Heart left ventricle (tissue), 16 donors: ENCODE results near the gene LAMTOR2. TPM values are rescaled to one million over a fixed set of nuclear protein-coding genes. Genes with fewer than 3 reads are reported as not detected.

ENCODE experiments used
- ATAC-seq, 4 donors: fragments of 200-7000 bp; cut with Tn5 transposase; one replicate each; pipeline ENCODE4 v1.9.1; 2020 to 2022; ENCODE audit warnings: moderate library complexity in 4 of 4, mild to moderate bottlenecking in 3 of 4, moderate number of reproducible peaks in 1 of 4
- DNase-seq, 5 donors: peaks; one replicate each; pipeline ENCODE4 v3.0.0-alpha.2; 2020
- H3K27ac ChIP-seq, 12 donors: fragments of 200-600 bp; sonication (generic) in 4 of 12; one replicate each; pipeline versions ENCODE4 v1.5.0 to v1.8.0; 2016 to 2022; ENCODE audit warnings: mild to moderate bottlenecking in 2 of 12
- H3K27me3 ChIP-seq, 9 donors: fragments of 200-600 bp; sonication (generic) in 2 of 9; one replicate each; pipeline versions ENCODE4 v1.5.1 to v1.8.0; 2016 to 2022; ENCODE audit warnings: mild to moderate bottlenecking in 3 of 9
- H3K36me3 ChIP-seq, 9 donors: fragments of 200-600 bp; sonication (generic) in 2 of 9; one replicate each; pipeline versions ENCODE4 v1.5.0 to v1.8.0; 2018 to 2022; ENCODE audit warnings: mild to moderate bottlenecking in 2 of 9
- H3K4me1 ChIP-seq, 12 donors: fragments of 200-600 bp; sonication (generic) in 4 of 12; one replicate each; pipeline versions ENCODE4 v1.5.0 to v1.8.0; 2016 to 2022; ENCODE audit warnings: mild to moderate bottlenecking in 3 of 12
- H3K4me3 ChIP-seq, 12 donors: fragments of 200-600 bp; sonication (generic) in 4 of 12; one replicate each; pipeline versions ENCODE4 v1.5.0 to v1.8.0; 2017 to 2022; ENCODE audit warnings: mild to moderate bottlenecking in 9 of 12, moderate library complexity in 4 of 12
- H3K9me3 ChIP-seq, 12 donors: fragments of 200-600 bp; sonication (generic) in 4 of 12; one replicate each; pipeline versions ENCODE4 v1.5.0 to v1.8.0; 2016 to 2022; ENCODE audit warnings: mild to moderate bottlenecking in 1 of 12
- POLR2A ChIP-seq, 2 donors: fragments of 450-650 bp; IDR thresholded peaks; one replicate each; pipeline ENCODE4 v1.6.1; 2017; ENCODE audit warnings: antibody characterized with exemption in 2 of 2, mild to moderate bottlenecking in 2 of 2, moderate library complexity in 2 of 2
- WGBS, 4 donors: extraction: QIAGEN DNeasy Blood & Tissue Kit in 2 of 4; methylation state at CpG; one replicate each; pipeline versions ENCODE4 v1.1.5 to v1.1.7; 2013 to 2018; 5-methylcytosine and 5-hydroxymethylcytosine counted together
- intact Hi-C, 10 donors: fragments of 100-400 bp; cut with DNase I; formaldehyde crosslinking; loops; one replicate each; pipeline versions ENCODE4 v1.11.1 to v1.14.2; 2022
- polyA plus RNA-seq, 2 donors: library from polyadenylated mRNA; stranded (reverse); fragments of 200-250 nt; gene quantifications; one replicate each; pipeline ENCODE4 v1.2.3, GENCODE V29; 2013
- total RNA-seq, 9 donors: library from RNA; depleted of rRNA in 2 of 9; stranded (reverse); fragments of >200 nt in 2 of 9; fragmentation: NEBNext Ultra II Directional in 3 of 9; extraction: Animal tissue kit (Norgen Biotek cat#: 25700) in 3 of 9; gene quantifications; one replicate each; pipeline versions ENCODE4 v1.1.0 to v1.2.4, GENCODE V29; 2016 to 2023
- TF ChIP-seq, protein P1 (sequence below), 12 donors: fragments of 200-600 bp; sonication (generic) in 4 of 12; IDR thresholded peaks; one replicate each; pipeline versions ENCODE4 v1.5.0 to v1.8.0; 2018 to 2022; ENCODE audit warnings: antibody characterized with exemption in 12 of 12, mild to moderate bottlenecking in 5 of 12
- donor health status: ischemic (EF 13 %, LVEDD 7.1; RV severe dilation, severe dysfunction).
- donor health status: healthy with polysubstance abuse.
- donor health status: DM: no; HTN: yes; CAD: no.
- donor health status: DM: no; HTN: no; CAD: no.
- donor health status: ischemic (EF 25% LVEDD 6.9; RV normal size, moderate dysfunction).
- donor health status: ischemic (EF 25% LVEDD 5.7; RV mildly dilated, moderate dysfunction).
- donor health status: healthy.
- donor health status: DM: yes; HTN: yes; CAD: no.
- donor health status: ischemic (EF 35%, LVEDD 5.7; RV mildly dilated, moderate dysfunction).
- donor health status: nonischemic (EF 11% LVEDD 7.7; RV severe dilation, severe dysfunction).
- donor health status: DM: yes; HTN: yes; CAD: no.
- donor health status: PGD.
- donor health status: ischemic (EF 29% LVEDD 5.4; RV normal size, mild dysfunction).
- donor health status: nonischemic (EF 23%, LVEDD 6.1; RV moderate dilation, normal function).

LAMTOR2 gene
- total and polyA plus RNA-seq, 11 donors: 51.5 to 106 (median 63.1) TPM

DNA sequence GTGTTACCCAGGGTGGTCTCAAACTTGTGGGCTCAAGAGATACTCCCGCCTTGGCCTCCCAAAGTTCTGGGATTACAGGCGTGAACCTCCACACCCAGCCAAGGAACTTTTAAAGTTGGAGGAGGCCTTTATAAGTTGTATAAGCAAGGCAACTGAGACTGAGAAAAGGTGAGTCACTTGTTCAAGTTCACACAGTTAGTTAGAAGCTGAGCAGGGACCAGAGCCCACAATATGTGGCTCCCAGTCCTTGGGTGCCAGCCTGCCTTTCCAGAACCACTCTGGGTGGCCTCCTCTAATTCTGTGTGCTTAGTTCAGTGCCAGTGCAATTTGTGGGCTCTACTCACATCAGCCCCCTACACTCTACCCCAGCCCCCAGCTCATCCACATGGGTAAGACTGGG, 10.0 kb downstream of the LAMTOR2 start:
- H3K27me3 ChIP-seq: no peaks in the 10 kb centered on the region
- TF ChIP-seq, protein P1, sequence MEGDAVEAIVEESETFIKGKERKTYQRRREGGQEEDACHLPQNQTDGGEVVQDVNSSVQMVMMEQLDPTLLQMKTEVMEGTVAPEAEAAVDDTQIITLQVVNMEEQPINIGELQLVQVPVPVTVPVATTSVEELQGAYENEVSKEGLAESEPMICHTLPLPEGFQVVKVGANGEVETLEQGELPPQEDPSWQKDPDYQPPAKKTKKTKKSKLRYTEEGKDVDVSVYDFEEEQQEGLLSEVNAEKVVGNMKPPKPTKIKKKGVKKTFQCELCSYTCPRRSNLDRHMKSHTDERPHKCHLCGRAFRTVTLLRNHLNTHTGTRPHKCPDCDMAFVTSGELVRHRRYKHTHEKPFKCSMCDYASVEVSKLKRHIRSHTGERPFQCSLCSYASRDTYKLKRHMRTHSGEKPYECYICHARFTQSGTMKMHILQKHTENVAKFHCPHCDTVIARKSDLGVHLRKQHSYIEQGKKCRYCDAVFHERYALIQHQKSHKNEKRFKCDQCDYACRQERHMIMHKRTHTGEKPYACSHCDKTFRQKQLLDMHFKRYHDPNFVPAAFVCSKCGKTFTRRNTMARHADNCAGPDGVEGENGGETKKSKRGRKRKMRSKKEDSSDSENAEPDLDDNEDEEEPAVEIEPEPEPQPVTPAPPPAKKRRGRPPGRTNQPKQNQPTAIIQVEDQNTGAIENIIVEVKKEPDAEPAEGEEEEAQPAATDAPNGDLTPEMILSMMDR (IDR thresholded peaks at IDR 0.05): no peak
- no peak for TF ChIP-seq POLR2A (IDR thresholded peaks at IDR 0.05)
- peak in 1 of 5 donors; percentile 10 for DNase-seq
- no peaks in the 10 kb centered on the region for H3K9me3 ChIP-seq
- no peaks in the 10 kb centered on the region for H3K36me3 ChIP-seq
- ATAC-seq: no peak
- no peak overlapping the region for H3K27ac ChIP-seq
- H3K4me1 ChIP-seq: peaks cover 0 to under 1% (median 0%) of the 10 kb centered on the region in 12 donors
- 91 to 99% (median 94%) methylated on average over 2 of the region's 2 CpGs for WGBS, 4 donors
- intact Hi-C loops: loop anchor here in 1 of 10 donors (5.0 to 10.0 kb wide), 2 partner anchors 37 to 130 kb away; partner anchors contain the start of gene KHDC4
- no peak overlapping the region for H3K4me3 ChIP-seq

DNA sequence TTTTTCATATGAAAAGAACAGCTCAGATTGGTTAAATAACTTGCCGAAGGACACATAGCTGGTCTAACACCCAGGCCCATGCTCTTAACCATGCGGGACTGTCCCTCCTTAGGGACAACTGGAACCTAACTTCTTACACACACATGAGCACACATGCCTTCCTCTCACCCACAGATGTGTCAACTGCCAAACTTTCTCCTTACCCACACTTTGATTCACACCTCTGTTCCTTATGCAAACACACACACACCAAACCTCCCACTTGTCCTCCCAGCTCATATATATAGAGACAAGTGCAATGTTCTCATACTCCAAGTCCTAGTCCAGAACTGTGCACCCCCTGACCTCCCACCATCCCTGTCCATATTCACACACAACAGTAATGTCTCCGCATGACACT, 10.6 kb downstream of the LAMTOR2 start:
- Histone ChIP-seq H3K9me3 (no peaks in the 10 kb centered on the region), H3K27ac (no peak overlapping the region), H3K27me3 (no peaks in the 10 kb centered on the region), H3K36me3 (no peaks in the 10 kb centered on the region), H3K4me3 (no peak overlapping the region), H3K4me1 (peaks cover 0 to 6% (median 0%) of the 10 kb centered on the region in 12 donors)
- DNase-seq (no peak), ATAC-seq (no peak)
- TF ChIP-seq POLR2A (IDR thresholded peaks at IDR 0.05): no peak
- TF ChIP-seq, protein P1 (IDR thresholded peaks at IDR 0.05): no peak
- 93 to 96% (median 94%) methylated on average over 3 of the region's 3 CpGs for WGBS, 4 donors
- intact Hi-C loops: loop anchor here in 1 of 10 donors (5.0 to 10.0 kb wide), 2 partner anchors 38 to 130 kb away; partner anchors contain the start of gene KHDC4

DNA sequence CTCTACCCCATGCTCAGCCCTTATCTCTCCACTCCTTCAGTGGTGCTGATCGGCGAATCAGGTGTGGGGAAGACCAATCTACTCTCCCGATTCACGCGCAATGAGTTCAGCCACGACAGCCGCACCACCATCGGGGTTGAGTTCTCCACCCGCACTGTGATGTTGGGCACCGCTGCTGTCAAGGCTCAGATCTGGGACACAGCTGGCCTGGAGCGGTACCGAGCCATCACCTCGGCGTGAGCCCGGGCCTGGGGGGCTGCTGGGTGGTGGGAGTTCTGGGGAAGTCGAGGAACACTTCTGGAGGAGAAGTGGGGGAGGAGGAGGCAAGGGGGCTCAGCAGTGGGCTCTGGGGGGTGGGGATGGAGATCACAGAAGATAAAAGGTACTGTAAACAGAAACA, 11.3 kb downstream of the LAMTOR2 start:
- no peaks in the 10 kb centered on the region for H3K36me3 ChIP-seq
- no peaks in the 10 kb centered on the region for H3K9me3 ChIP-seq
- peak in 1 of 5 donors; percentile 52 for DNase-seq
- TF ChIP-seq, protein P1 (IDR thresholded peaks at IDR 0.05): no peak
- TF ChIP-seq POLR2A (IDR thresholded peaks at IDR 0.05): no peak
- peaks cover 0 to 11% (median 0%) of the 10 kb centered on the region in 12 donors for H3K4me1 ChIP-seq
- H3K27me3 ChIP-seq: no peaks in the 10 kb centered on the region
- no peak for ATAC-seq
- H3K27ac ChIP-seq: no peak overlapping the region
- intact Hi-C loops: loop anchor here in 1 of 10 donors (5.0 to 10.0 kb wide), 2 partner anchors 39 to 131 kb away; partner anchors contain the start of gene KHDC4
- WGBS, 4 donors: 76 to 86% (median 79%) methylated on average over 16 of the region's 16 CpGs
- H3K4me3 ChIP-seq: no peak overlapping the region

DNA sequence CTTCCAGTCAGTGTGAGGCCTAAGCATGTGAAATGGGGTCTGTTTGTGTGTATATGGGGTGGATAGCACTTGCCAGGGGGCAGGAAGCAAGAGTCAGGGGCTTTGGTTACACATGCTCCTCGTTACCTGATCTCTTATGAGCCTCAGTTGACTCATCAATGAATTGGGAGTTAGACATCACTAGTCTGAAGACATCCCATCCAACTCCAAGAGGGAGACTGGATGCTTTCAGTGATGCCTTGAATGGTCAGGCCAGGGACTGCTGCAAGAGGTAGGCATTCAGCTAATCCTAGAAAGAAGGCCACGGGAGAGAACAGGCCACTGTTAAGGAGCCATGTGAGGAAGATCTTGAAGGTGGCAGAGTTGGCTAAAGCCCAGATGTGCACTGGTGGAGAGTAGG, 12.7 kb downstream of the LAMTOR2 start:
- intact Hi-C loops: loop anchor here in 1 of 10 donors (5.0 to 10.0 kb wide), 2 partner anchors 40 to 132 kb away; partner anchors contain the start of gene KHDC4
- Histone ChIP-seq H3K27me3 (no peaks in the 10 kb centered on the region), H3K4me3 (no peak overlapping the region), H3K9me3 (no peaks in the 10 kb centered on the region), H3K27ac (no peak overlapping the region), H3K4me1 (peaks cover 0 to 11% (median 0%) of the 10 kb centered on the region in 12 donors), H3K36me3 (no peaks in the 10 kb centered on the region)
- 88 to 91% (median 89%) methylated on average over 2 of the region's 2 CpGs for WGBS, 4 donors
- no peak for TF ChIP-seq POLR2A (IDR thresholded peaks at IDR 0.05)
- TF ChIP-seq, protein P1 (IDR thresholded peaks at IDR 0.05): no peak
- DNase-seq: peak in 1 of 5 donors; percentile 20
- ATAC-seq: no peak
